HG03066 (cell line): Measurements from ENCODE around the gene REXO4.
"Not testable (repeated sequence)": the region's sequence is repeated elsewhere in the genome, so short reads cannot be mapped to it uniquely, and the experiment has no call there.

Source experiments
- ATAC-seq: cut with Tn5 transposase; IDR thresholded peaks from one replicate; pipeline ENCODE4 v1.9.1; 2021; ENCODE audit warnings: low read depth; ENCODE audit not compliant: unreplicated experiment

Gene REXO4

DNA sequence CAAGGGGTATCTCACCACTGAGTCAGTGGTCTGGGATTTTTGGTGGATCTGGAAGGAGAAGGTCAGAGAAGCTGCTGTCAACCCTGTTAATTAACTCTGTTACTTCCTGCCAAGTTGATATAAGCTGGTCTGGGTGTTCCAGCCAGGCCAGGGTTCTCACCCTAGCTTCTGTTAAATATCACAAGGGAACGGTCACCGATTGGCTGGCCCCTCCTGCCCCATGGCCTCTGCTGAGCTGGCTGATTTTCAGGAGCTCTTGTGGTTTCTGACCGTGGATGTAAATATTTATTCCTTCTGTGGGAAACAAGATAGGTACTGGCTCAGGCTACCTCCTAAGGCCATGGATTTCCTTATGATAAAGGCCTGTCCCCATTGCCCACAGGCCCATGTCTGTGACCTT lies 5.4 kb upstream of the REXO4 start:
- no peak for ATAC-seq

DNA sequence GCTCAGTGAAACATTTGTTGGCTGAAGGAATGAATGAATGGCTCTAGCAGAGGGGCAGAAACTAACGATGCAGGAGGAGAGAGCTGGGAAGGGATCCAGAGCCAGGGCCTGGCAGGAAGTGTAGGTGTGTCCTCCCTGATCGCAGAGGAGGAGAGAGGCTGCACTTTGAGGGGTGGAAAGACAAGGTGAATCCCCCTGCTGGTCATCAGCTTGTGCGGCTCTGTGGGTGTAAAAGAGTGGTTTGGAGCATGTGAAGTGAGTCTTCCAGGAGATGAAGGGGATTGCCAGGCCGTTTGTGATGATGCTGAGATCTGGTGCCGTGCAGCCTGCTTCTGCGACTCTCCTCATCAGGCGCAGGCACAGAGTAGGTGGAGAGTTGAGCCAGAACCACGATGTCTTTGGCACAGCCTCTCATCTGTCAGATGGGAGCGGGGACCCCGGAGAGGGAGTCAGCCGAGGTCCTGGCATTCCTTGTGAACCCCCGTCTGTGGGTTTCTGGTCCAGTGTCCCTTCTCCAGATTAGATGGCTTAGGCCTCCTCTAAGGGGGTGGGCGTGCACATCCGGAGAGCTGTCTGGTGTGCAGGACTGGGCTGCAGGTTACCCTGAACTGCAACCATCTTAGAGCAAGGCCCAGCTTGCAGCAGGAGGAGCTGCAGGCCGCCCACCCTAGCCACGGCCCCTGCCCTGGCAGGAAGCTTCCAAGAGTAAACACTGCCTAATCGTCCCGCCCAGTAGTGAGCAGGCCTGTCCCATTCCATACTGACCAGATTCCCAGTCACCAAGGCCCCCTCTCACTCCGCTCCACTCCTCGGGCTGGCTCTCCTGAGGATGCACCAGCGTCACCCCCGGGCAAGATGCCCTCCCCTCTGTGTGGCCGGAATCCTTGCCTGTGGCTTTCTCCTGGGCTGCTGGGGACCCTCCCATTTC lies 4.1 kb upstream of the REXO4 start, which contains the start of gene ADAMTS13:
TSS of gene ADAMTS13 (plus strand) at position 753 of the 928 bp plus-strand sequence. CDS start at position 830, 77 bp downstream.
- no peak for ATAC-seq

DNA sequence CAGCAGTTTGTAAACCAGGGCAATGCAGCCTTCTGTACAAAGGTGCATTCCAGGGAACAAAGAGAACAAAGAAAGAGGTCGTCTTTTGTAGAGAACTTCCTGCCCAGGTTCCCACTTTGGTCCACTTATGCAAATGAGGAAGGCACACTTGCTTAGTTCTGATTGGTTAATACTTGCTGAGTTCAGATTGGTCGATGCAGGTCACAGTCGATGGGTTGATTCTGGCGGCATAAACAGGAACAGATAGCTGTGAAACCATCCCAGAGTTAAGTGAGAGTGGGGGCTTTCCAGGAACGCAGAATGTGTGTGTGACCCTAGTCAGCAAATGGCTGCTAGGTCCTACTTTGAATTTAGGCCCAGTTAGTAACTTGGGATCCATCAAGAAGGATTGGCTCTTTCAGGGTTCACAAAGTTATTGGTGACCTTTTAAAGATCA lies 2.6 kb upstream of the REXO4 start:
- ATAC-seq = no peak

DNA sequence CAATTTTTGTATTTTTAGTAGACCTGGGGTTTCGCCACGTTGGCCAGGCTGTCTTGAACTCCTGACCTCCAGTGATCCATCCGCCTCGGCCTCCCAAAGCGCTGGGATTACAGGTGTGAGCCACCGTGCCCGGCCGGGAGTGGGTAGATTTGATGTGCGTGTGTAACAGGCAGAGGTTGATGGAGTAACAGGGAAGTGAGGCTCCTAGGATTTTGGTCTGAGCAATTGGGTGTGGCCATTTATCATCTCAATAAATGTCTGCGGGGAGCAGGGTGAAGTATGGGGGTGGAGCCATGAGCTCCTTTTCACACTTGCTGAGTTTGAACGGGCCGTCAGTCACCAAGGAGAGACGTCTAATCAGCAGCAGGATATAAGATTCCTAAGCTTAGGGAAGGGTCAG lies 1.2 kb upstream of the REXO4 start:
- ATAC-seq = no peak

DNA sequence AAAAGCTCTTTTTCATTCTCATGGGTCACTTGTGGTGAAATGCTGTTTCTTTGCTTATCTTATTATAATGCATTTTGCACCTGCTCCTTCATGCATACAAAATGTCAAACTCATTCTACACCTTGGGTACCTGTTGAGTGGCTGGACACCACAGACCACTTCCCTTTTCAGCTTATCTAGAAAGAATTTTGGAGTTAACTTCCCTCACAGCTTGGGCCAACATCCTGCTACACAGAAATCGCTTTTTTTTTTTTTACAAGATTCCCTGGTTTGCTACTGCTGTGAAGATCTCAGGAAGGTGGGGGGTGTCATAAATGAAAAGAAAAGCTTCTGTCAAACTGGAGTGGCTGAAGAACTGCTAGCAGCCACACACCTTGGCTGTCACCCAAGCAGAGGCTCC lies 2.6 kb downstream of the REXO4 start:
- no peak for ATAC-seq

DNA sequence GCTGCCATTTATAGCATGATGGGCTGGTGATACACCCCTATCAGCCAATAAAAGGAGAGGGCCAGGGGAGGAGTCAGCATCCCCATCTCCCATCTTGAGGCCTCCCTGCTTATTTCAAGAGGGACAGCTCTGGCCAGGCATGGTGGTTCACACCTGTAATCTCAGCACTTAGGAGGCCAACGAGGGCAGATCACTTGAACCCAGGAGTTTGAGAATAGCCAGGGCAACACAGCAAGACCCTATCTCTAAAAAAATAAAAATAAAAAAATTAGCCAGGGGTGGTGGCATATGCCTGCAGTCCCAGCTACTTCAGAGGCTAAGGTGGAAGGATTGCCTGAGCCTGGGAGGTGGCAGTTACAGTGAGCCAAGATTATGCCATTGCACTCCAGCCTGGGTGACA lies 9.8 kb downstream of the REXO4 start:
- no peak for ATAC-seq

DNA sequence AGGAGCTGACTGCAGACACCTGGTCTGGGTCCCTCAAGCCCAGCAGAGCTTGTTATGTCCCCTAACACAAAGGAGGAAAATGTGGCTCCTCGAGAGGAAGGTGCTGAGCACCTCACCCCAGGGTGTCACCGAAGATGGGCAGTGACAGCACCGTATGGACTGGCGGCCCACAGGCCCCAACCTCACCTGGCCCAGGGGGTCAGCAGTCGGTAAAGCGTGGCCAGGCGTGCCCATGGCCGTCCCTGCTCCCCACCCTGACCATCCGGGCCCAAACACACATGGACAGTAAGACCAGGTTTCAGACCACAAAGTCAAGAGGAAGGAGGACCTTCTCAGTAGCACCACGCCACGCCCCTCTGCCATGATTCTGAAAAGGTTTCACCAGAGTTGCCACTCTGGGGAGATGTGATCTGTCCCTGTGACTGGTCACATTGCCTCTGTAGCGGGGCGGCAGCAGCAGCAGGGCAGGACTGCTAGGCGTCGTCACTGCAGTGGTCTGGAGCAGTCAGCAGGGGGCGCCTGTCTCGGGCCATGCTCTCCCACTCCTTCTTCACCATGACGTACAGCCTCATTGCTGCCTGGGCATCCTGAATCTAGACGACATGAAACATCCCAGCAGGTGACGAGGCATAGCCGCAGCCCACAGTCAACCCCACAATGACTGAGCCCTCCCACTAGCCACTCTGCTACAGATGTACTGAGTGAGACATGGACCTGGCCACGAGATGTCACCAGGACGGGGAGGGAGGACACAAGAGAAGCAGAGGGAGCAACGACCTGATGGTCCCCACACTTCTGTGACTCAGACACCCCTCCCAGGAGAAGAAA lies 11.1 kb downstream of the REXO4 start:
- ATAC-seq = peak; percentile 65

DNA sequence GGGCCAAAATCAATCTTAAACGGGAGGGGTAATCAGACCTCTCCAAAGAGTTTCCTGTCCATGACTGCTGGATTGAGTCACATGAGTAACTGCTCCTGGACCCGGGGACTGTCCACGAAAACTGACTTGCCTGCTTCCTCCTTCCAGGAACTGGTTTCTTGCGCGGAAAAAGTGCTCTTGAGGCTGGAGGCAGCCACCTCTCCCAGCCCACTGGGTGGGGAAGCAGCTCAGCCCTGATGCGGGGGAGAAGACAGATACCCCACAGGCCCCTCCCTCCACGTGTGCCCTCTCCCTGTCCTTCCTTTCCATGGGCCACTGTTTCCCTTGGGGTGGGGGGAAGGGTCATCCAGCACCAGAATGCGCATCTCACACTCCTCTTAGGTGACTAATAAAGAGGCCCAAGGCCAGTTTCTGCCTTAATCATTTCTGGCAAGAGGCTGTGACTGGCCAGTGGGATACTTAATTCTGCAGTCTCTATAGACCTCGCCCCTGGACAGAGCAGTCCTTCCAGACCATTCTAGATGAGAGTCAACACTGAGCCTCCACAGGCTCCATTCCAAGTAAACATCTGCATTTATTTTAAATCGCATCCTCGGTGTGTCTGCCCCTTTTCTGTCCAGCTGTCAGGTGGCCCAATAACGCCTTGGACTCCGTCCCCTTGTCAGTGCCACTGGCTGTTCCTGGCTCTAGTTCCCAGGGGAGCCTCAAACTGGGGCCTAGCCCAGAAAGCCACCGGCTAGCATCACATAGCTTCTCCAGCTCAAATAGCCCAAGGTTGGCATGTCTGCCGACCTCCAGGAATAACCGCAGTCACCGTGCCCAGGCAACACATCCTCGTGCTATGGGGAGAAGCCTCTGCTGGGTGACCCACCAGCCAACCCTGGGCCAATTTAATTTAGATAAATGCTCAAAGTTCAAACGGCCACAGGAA lies 12.0 kb downstream of the REXO4 start:
- ATAC-seq = no peak

DNA sequence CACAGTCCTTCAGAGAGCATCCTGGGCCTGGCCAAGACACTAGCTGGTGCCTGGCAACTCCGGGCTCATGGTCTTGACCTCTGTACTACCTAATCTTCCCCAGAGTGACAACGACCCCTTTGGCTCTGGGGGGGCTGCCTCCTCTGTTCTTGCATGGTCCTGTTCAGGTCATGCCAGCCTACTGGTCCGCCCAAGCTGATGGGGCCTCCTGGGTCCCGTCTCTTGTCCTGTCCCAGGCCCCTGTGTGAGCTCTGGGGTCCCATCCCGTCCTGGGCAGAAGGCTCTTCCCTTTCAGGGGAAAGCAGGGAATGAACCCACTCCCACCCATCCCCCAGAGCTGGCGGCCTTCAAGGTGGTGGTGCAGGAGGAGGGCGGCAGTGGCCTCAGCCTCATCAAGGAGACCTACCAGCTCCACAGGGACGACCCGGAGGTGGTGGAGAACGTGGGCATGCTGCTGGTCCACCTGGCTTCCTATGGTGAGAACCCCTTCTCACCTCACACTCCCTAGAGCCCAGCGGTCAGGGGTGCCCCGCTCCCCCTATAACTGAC lies 13.3 kb downstream of the REXO4 start:
- no peak for ATAC-seq

DNA sequence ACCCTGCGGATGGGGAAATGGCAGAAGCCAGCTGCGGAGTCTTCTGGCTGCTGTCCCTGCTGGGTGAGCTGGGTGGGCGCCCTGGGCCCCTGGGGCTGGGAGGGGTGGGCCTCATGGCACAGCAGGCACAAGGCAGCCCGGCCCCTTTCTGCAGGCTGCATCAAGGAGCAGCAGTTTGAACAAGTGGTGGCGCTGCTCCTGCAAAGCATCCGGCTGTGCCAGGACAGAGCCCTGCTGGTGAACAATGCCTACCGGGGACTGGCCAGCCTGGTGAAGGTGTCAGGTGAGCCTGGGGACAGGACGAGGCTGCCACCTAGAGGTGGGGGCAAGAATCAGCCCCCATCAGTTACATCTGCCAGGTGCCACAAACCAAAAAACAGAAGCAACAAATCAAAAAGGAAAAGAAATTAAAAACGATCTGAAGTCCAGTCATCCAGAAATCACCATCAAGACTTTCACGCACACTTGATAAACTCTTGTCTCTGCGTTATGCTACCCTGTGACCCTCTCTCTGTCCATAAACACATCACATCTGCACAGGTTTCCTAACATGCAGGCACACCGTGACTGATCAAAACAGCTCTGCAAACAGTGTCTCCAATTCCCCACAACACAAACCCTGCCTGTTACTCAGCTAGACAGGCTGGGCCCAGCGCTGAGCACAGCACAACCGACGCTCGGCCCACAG lies 13.9 kb downstream of the REXO4 start:
- ATAC-seq = no peak

DNA sequence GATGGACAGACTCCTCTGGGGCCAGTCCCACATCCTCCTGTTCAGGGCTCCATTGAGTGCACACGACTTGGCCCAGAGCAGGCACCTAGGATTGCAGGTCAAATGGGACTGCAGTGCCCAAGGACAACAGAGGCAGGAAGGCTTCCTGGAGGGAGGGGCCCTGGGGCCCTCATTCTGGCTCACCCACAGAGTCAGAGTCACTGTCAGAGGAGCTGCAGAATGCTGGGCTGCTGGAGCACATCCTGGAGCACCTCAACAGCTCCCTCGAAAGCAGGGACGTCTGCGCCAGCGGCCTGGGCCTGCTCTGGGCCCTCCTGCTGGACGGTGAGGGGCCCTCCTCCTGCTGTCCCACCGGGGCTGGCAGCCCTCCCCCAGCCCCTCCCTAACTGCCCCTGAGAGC lies 15.1 kb downstream of the REXO4 start:
- ATAC-seq = no peak

DNA sequence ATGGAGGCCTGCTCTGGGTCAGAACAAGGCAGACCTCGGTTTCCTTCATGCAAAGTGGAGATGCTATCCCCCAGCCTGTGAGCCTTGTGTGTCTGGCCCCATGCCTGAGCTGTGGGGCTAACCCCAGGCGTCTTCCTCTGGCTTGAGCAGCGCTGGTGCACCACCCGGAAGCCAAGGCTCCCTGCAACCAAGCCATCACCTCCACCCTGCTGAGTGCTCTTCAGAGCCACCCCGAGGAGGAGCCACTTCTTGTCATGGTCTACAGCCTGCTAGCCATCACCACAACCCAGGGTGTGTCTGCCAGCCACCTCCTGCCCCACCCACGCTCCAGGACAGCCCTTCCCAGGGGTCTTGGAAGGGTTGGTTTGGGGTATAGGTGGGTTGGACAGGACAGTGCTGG lies 16.2 kb downstream of the REXO4 start:
- ATAC-seq = no peak

DNA sequence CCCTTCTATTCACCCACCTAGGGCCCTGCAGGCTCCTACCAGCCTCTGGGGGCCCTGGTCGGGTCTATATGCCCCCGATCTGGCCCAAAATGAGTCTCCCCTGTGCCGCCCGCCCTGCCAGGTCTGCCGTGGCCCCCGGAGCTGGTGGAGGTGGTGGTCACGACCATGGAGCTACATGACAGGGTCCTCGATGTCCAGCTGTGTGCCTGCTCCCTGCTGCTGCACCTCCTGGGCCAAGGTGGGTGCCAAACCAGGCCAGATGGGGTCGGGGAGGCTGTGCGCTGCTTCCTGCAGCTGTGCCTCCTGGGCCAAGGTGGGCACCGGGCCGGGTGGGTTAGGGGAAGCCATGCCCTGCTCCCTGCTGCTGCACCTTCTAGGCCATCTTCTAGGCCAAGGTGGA lies 17.5 kb downstream of the REXO4 start:
- ATAC-seq = no peak

DNA sequence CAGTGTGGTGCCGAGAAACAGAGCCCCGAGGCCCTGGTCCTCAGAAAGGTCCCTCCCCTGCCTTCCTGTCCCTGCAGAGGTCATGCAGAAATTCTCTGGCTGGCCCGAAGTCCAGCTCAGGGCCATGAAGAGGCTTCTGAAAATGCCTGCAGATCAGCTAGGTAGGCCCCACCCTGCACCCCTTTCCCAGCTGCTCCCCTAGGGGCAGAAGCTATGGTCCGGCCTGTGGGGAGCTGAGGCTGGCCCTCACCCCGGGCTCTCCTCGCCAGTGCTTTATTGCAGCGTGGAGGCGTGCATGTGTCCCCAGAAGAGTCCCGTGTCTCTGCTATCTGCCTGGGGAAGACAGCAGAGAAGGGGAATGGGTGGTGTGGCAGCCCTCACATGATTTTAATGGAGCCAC lies 19.9 kb downstream of the REXO4 start:
- ATAC-seq = no peak

DNA sequence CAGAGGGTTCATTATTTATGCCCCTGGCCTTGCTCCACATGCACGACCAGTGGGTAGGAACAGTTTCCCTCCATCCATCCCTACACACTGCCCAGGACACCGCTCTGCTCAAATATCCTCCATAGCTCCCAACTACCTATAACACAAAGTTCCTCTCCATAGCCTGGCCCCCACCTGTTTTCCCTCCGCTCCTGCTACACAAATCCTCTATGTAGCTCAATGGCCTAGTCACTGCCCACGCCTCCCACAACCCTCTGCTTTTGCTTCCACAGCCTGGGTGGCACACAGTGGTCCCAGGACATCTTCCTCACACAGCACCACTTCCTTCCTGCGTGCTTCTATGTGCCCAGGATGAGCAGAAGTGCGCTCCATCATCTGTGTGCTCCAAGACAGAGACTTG lies 20.4 kb downstream of the REXO4 start:
- ATAC-seq = no peak

DNA sequence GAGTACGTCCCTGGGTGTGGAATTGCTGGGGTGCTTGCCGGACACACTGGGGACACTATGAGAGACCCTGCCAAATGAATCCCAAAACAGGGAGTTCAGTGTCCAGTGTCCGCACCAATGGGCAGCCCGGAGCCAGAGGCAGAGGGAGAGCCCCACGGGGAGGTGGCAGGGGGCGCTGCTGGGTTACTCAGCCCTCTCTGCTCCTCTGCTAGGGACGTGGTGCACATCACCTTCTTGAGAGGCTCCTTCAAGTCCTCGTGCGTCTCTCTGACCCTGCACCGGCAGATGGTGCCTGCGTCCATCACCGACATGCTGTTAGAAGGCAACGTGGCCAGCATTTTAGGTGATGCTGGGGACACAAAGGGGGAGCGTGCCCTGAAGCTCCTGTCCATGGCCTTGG lies 20.9 kb downstream of the REXO4 start:
- ATAC-seq = no peak

DNA sequence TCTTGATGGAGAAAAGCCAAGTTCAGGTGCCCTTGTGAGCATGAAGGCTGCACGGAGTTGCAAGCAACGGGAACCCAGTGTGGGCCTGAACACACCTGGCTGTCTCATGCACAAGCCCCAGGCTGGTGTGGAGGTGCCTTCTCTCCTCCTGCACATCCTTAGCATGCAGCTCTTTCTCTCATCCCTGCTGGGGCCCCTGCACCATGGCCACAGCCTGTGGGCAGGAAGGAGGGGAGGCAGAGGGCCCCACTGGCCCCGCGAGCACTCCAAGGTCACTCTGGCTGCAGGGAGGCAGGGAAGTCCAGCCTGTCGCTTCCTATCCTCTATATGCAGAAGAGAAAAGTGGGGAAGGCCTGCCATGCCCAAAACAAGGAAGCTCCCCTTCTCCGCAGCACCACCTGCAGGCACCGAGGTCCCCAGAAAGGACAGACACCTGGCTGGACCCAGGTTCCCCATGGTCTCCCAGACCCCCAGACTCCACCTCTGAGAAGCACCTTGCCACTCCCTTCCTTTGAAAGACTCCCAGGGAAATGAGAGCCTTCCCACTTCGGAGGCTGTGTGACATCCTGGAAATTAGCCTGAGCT lies 23.0 kb downstream of the REXO4 start:
- no peak for ATAC-seq

DNA sequence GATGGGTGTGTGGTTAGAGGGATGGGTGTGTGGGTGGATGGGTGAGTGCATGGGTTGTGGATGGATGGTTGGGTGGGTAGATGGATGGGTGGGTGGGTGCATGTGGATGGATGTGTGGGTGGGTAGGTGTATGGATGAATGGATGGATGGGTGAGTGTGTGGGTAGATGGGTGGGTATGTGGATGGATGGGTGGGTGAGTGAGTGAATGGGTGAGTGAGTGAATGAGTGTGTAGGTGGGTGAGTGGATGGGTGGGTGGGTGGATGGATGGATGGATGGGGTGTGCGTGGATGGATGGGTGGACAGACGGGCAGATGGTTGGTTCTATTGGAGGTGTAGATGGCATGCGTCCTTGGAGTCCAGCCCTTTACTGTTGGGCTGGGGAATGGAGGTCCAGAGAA lies 24.4 kb downstream of the REXO4 start:
- no peak for ATAC-seq

DNA sequence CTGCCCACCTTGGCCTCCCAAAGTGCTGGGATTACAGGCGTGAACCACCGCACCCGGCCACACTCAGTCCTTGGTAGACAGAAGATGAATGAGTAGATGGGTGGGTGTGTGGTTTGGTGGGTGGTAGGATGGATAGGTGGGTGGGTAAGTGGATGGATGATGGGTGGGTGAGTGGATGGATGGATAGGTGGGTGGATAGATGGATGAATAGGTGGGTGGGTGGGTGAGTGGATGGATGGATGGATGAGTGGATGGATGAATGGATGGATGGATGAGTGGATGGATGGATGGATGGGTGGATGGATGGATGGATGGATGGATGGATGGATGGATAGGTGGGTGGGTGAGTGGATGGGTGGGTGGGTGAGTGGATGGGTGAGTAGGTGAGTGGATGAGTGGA lies 25.5 kb downstream of the REXO4 start:
- ATAC-seq = not testable (repeated sequence)
